Measurements from ENCODE around the gene MILR1.

Gene MILR1

GRCh38 chr17:64515829-64516228 is 66.9 kb downstream of the MILR1 start:
- Mint-ChIP-seq H3K9me3 (no peaks in the 10 kb centered on the region), H3K36me3 (peaks cover 100% of the 10 kb centered on the region), H3K4me1 (peaks cover 14% of the 10 kb centered on the region), H3K27ac (peak overlapping the region; percentile 46), H3K4me3 (no peak overlapping the region)
- ATAC-seq (no peak), DNase-seq (ENCODE audit: low spot score in 2 of 2) (no peak)

Data from stimulated activated effector memory CD8-positive, alpha-beta T cell treated with anti-CD3 and anti-CD28 coated beads, Interleukin-12 subunit alpha, Interleukin-12 subunit beta, amount 100 ng/mL, for 72 hours (primary cell).